NT2/D1 (cell line): Measurements from ENCODE around the gene ROBO1.

Experiments
- SUZ12 ChIP-seq: IDR thresholded peaks from 2 replicates; pipeline ENCODE4 v1.6.1; 2011; ENCODE audit not compliant: insufficient read length, insufficient read depth; ENCODE audit errors: extremely low read depth
- YY1 ChIP-seq: IDR thresholded peaks from 2 replicates; pipeline ENCODE4 v1.6.1; 2011; ENCODE audit not compliant: insufficient read length, insufficient read depth
- ZNF274 ChIP-seq: IDR thresholded peaks from 2 replicates; pipeline ENCODE4 v1.6.1; 2011; ENCODE audit warnings: mild to moderate bottlenecking, low read depth, low read length

GRCh38 chr3:79006077-79006476 lies 761.7 kb downstream of the ROBO1 start:
- TF ChIP-seq ZNF274, result no peak
- TF ChIP-seq SUZ12, result no peak
- TF ChIP-seq YY1, result no peak
